ENCODE results near the gene MYO10. TPM values are rescaled to one million over a fixed set of nuclear protein-coding genes. Genes with fewer than 3 reads are reported as not detected.

Gene MYO10
- total RNA-seq, 2 experiments from 2014 or later = 0.08 TPM; not detected in 1

GRCh38 chr5:16901021-16901644 lies 35.0 kb downstream of the MYO10 start:
- ChIA-PET POLR2A (no interaction called here), CTCF (no interaction called here)
- no peak for DNase-seq
- Mint-ChIP-seq H3K27ac (no peak overlapping the region), H3K4me1 (no peaks in the 10 kb centered on the region), H3K4me3 (no peak overlapping the region), H3K27me3 (no peaks in the 10 kb centered on the region), H3K9me3 (no peaks in the 10 kb centered on the region), H3K36me3 (ENCODE audit: low read depth) (no peaks in the 10 kb centered on the region)

DNA sequence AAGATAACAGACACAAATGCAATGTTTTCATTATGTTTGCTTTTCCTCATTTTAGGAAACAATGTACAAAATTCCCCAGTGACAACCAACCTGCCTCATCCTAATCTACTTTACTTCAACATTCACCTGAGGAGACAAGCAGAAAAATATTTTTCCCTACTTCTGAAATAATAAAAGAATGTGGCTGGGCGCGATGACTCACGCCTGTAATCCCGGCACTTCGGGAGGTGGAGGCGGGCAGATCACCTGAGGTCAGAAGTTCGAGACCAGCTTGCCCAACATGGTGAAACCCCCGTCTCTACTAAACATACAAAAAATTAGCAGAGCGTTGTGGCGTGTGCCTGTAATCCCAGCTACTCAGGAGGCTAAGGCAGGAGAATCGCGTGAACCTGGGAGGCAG lies 36.9 kb downstream of the MYO10 start:
- no peak for DNase-seq
- Mint-ChIP-seq H3K27me3 (no peaks in the 10 kb centered on the region), H3K4me1 (no peaks in the 10 kb centered on the region), H3K36me3 (ENCODE audit: low read depth) (no peaks in the 10 kb centered on the region), H3K9me3 (no peaks in the 10 kb centered on the region), H3K27ac (no peak overlapping the region), H3K4me3 (no peak overlapping the region)
- POLR2A ChIA-PET = no interaction called here
- CTCF ChIA-PET = interaction anchor here (0.7 kb wide), 2 partner anchors 139 to 1407 kb away, joined by 3 to 4 read pairs; no protein-coding TSS in a partner anchor

GRCh38 chr5:16897800-16898199 lies 38.3 kb downstream of the MYO10 start:
- H3K4me1 Mint-ChIP-seq = no peaks in the 10 kb centered on the region
- no peak overlapping the region for H3K27ac Mint-ChIP-seq
- no peak overlapping the region for H3K4me3 Mint-ChIP-seq
- no peak for DNase-seq
- ChIA-PET CTCF (no interaction called here), POLR2A (no interaction called here)
- no peaks in the 10 kb centered on the region for H3K27me3 Mint-ChIP-seq
- no peaks in the 10 kb centered on the region for H3K36me3 Mint-ChIP-seq (ENCODE audit: low read depth)
- no peaks in the 10 kb centered on the region for H3K9me3 Mint-ChIP-seq

- Mint-ChIP-seq H3K27me3 (no peaks in the 10 kb centered on the region), H3K4me1 (no peaks in the 10 kb centered on the region), H3K36me3 (ENCODE audit: low read depth) (no peaks in the 10 kb centered on the region), H3K4me3 (no peak overlapping the region), H3K9me3 (no peaks in the 10 kb centered on the region), H3K27ac (no peak overlapping the region)
- POLR2A ChIA-PET = no interaction called here
- no peak for DNase-seq
- CTCF ChIA-PET = no interaction called here
Observed at GRCh38 chr5:16897284-16897704, 38.8 kb downstream of the MYO10 start.

GRCh38 chr5:16896767-16897166 lies 39.3 kb downstream of the MYO10 start:
- Mint-ChIP-seq H3K27me3 (no peaks in the 10 kb centered on the region), H3K4me3 (no peak overlapping the region), H3K9me3 (no peaks in the 10 kb centered on the region), H3K36me3 (ENCODE audit: low read depth) (no peaks in the 10 kb centered on the region), H3K4me1 (no peaks in the 10 kb centered on the region), H3K27ac (no peak overlapping the region)
- ChIA-PET CTCF (no interaction called here), POLR2A (no interaction called here)
- no peak for DNase-seq

DNA sequence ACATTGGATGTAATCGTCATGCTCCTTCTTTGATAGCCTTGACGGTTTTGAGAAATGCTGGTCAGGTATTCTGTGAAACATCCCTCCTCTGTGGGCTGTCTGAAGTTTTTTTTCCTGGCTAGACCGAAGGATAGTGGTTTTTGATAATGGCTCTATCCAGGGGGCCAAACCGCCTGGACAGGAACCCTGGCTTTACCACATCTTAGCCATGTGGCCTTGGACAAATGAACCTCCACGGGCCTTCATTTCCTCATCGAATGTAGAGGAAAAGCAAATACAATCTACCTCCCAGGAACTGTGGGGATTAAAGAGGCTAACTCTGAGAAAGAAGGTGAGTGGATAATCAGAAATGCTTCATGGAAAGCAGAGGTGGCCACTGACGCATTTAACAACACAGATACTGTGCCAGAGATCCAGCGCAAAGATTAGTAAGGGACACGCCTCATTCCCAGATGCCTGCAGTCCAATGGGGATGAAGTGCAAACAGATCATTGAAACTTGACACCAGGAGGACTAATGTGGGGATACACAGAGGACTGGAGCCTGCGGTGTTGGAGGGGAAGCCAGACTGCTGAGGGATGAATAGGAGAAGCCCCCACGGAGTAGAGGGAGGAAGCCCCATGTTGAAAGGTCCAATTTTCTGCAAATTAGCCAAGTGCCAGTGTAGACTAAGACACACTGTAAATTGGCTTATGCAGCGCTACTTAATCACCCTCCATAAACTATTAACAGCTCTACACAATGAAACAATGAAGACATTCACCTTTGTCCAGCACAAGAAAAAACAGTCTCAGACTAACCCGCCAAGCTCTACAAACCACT lies 41.6 kb downstream of the MYO10 start:
- no peaks in the 10 kb centered on the region for H3K27me3 Mint-ChIP-seq
- no peaks in the 10 kb centered on the region for H3K36me3 Mint-ChIP-seq (ENCODE audit: low read depth)
- ChIA-PET POLR2A (no interaction called here), CTCF (no interaction called here)
- H3K9me3 Mint-ChIP-seq = no peaks in the 10 kb centered on the region
- H3K4me1 Mint-ChIP-seq = no peaks in the 10 kb centered on the region
- no peak for DNase-seq
- H3K27ac Mint-ChIP-seq = no peak overlapping the region
- H3K4me3 Mint-ChIP-seq = no peak overlapping the region

DNA sequence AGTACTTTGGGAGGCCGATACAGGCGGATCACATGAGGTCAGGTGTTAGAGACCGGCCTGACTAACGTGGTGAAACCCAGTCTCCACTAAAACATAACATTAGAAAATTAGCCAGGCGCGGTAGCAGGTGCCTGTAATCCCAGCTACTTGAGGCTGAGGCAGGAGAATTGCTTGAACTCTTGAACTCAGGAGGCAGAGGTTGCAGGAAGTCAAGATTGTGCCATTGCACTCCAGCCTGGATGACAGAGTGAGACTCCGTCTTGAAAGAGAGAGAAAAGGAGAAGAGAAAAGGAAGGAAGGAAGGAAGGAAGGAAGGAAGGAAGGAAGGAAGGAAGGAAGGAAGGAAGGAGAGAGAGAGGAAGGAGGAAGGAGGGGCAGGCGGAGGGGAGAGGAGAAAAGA lies 45.1 kb downstream of the MYO10 start:
- DNase-seq = no peak
- no peaks in the 10 kb centered on the region for H3K4me1 Mint-ChIP-seq
- ChIA-PET POLR2A (no interaction called here), CTCF (no interaction called here)
- no peak overlapping the region for H3K4me3 Mint-ChIP-seq
- no peaks in the 10 kb centered on the region for H3K27me3 Mint-ChIP-seq
- H3K36me3 Mint-ChIP-seq (ENCODE audit: low read depth) = no peaks in the 10 kb centered on the region
- no peaks in the 10 kb centered on the region for H3K9me3 Mint-ChIP-seq
- H3K27ac Mint-ChIP-seq = no peak overlapping the region

GRCh38 chr5:16889972-16890519 lies 46.0 kb downstream of the MYO10 start:
- H3K4me3 Mint-ChIP-seq = no peak overlapping the region
- no peaks in the 10 kb centered on the region for H3K4me1 Mint-ChIP-seq
- ChIA-PET POLR2A (no interaction called here), CTCF (no interaction called here)
- no peak for DNase-seq
- no peaks in the 10 kb centered on the region for H3K9me3 Mint-ChIP-seq
- H3K36me3 Mint-ChIP-seq (ENCODE audit: low read depth) = no peaks in the 10 kb centered on the region
- no peaks in the 10 kb centered on the region for H3K27me3 Mint-ChIP-seq
- no peak overlapping the region for H3K27ac Mint-ChIP-seq

- H3K27ac Mint-ChIP-seq = no peak overlapping the region
- no peak overlapping the region for H3K4me3 Mint-ChIP-seq
- H3K27me3 Mint-ChIP-seq = no peaks in the 10 kb centered on the region
- CTCF ChIA-PET = no interaction called here
- DNase-seq = no peak
- H3K4me1 Mint-ChIP-seq = no peaks in the 10 kb centered on the region
- H3K36me3 Mint-ChIP-seq (ENCODE audit: low read depth) = no peaks in the 10 kb centered on the region
- POLR2A ChIA-PET = no interaction called here
- H3K9me3 Mint-ChIP-seq = no peaks in the 10 kb centered on the region
Observed at GRCh38 chr5:16889203-16889971, 46.7 kb downstream of the MYO10 start.

GRCh38 chr5:16888694-16889124 lies 47.4 kb downstream of the MYO10 start:
- no peak for DNase-seq
- CTCF ChIA-PET = no interaction called here
- H3K36me3 Mint-ChIP-seq (ENCODE audit: low read depth) = no peaks in the 10 kb centered on the region
- POLR2A ChIA-PET = no interaction called here
- H3K9me3 Mint-ChIP-seq = no peaks in the 10 kb centered on the region
- no peaks in the 10 kb centered on the region for H3K4me1 Mint-ChIP-seq
- no peak overlapping the region for H3K27ac Mint-ChIP-seq
- no peaks in the 10 kb centered on the region for H3K27me3 Mint-ChIP-seq
- H3K4me3 Mint-ChIP-seq = no peak overlapping the region

DNA sequence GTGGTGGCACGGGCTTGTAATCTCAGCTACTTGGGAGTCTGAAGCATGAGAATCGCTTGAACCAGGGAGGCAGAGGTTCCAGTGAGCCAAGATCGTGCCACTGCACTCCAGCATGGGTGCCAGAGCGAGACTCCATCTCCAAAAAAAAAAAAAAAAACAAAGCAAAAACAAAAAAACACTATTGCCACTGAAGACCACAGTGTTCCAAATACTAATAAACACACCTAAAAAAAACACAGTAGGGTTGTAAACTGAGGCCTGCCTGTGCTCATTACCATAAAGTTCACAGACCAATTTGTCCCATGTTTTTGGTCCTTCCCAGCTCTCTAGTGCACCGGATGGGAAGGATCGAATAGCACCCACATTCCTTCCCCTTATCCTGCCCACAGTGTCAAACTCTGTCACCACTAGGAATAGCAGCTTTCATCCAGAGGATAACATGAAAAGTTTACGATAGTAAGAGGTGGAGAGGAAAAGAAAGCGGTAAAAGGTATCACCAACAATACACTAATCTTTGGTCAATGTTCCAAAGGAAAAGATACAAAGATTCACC lies 49.2 kb downstream of the MYO10 start:
- no peaks in the 10 kb centered on the region for H3K27me3 Mint-ChIP-seq
- CTCF ChIA-PET = no interaction called here
- H3K4me3 Mint-ChIP-seq = no peak overlapping the region
- H3K4me1 Mint-ChIP-seq = no peaks in the 10 kb centered on the region
- no peak for DNase-seq
- no peak overlapping the region for H3K27ac Mint-ChIP-seq
- POLR2A ChIA-PET = no interaction called here
- H3K36me3 Mint-ChIP-seq (ENCODE audit: low read depth) = no peaks in the 10 kb centered on the region
- H3K9me3 Mint-ChIP-seq = peaks cover 5% of the 10 kb centered on the region

DNA sequence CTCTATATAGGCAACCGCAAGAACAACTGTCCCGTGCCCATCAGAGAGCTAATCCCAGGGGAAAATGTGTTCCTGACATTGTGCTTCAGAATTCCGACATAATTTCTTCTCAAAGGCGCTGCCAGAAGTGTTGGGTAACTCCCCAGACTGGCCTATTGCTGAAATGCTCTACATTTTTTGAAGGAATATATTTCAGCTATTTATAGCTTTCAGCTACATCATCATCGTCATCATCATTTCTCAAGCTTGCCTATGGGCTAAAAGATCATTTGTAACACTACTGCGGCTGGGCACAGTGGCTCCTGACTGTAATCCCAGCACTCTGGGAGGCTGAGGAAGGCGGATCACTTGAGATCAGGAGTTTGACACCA lies 49.7 kb downstream of the MYO10 start:
- ChIA-PET POLR2A (no interaction called here), CTCF (no interaction called here)
- Mint-ChIP-seq H3K9me3 (peaks cover 5% of the 10 kb centered on the region), H3K27me3 (no peaks in the 10 kb centered on the region), H3K4me1 (no peaks in the 10 kb centered on the region), H3K27ac (no peak overlapping the region), H3K4me3 (no peak overlapping the region), H3K36me3 (ENCODE audit: low read depth) (no peaks in the 10 kb centered on the region)
- no peak for DNase-seq
